Anterior cingulate cortex (tissue), 58 donors: ENCODE measurements around the gene WWOX.
A peak's percentile ranks its signal among the peaks of the same experiment; 100 is the strongest.
"Not testable (repeated sequence)": the region's sequence is repeated elsewhere in the genome, so short reads cannot be mapped to it uniquely, and the experiment has no call there.

Experiments used
- DNase-seq, 58 donors: peaks; one replicate each; lab custom pipeline; 2025; lab: John Stamatoyannopoulos, UW

WWOX gene

GRCh38 chr16:78099271-78100111, at the start of gene WWOX:
TSS of gene WWOX (plus strand) at chr16:78099654.
- DNase-seq = peak; percentile 79 to 98 (median 94)

GRCh38 chr16:78050734-78051400, 48.6 kb upstream of the WWOX start:
- no peak for DNase-seq

- no peak for DNase-seq
Measured at GRCh38 chr16:78057803-78058564, 41.5 kb upstream of the WWOX start.

GRCh38 chr16:78059806-78060205, 39.6 kb upstream of the WWOX start:
- not testable (repeated sequence) for DNase-seq

- DNase-seq = no peak
Measured at GRCh38 chr16:78060295-78060694, 39.2 kb upstream of the WWOX start.

GRCh38 chr16:78060809-78061208, 38.6 kb upstream of the WWOX start:
- DNase-seq = no peak

GRCh38 chr16:78065319-78065718, 34.1 kb upstream of the WWOX start:
- DNase-seq = no peak

- DNase-seq = no peak
Measured at GRCh38 chr16:78069913-78070312, 29.5 kb upstream of the WWOX start.

- DNase-seq = no peak
Measured at GRCh38 chr16:78072275-78072674, 27.2 kb upstream of the WWOX start.

- DNase-seq = no peak
Measured at GRCh38 chr16:78075800-78076199, 23.7 kb upstream of the WWOX start.

GRCh38 chr16:78081341-78081740, 18.1 kb upstream of the WWOX start:
- no peak for DNase-seq

- no peak for DNase-seq
Measured at GRCh38 chr16:78091419-78091818, 8.0 kb upstream of the WWOX start.

- no peak for DNase-seq
Measured at GRCh38 chr16:78092758-78093157, 6.7 kb upstream of the WWOX start.

- no peak for DNase-seq
Measured at GRCh38 chr16:78094166-78094565, 5.3 kb upstream of the WWOX start.

- no peak for DNase-seq
Measured at GRCh38 chr16:78094998-78095397, 4.5 kb upstream of the WWOX start.

GRCh38 chr16:78096386-78096785, 3.1 kb upstream of the WWOX start:
- DNase-seq = no peak

- no peak for DNase-seq
Measured at GRCh38 chr16:78097548-78097947, 1.9 kb upstream of the WWOX start.

GRCh38 chr16:78098087-78098486, 1.4 kb upstream of the WWOX start:
- DNase-seq = no peak

GRCh38 chr16:78098595-78099270, 721 bp upstream of the WWOX start:
- no peak for DNase-seq

GRCh38 chr16:78100112-78100467, 636 bp downstream of the WWOX start:
- peak in 6 of 58 donors; percentile 34 to 63 (median 44) for DNase-seq
